Muscle of leg (tissue), 11 donors: ENCODE results near the gene LRFN4. TPM values are rescaled to one million over a fixed set of nuclear protein-coding genes. Genes with fewer than 3 reads are reported as not detected.

ENCODE experiments used
- DNase-seq: peaks from one replicate; pipeline ENCODE4 v3.0.0; 2013
- H3K27ac ChIP-seq: one replicate; pipeline ENCODE4 v1.5.1; 2013; ENCODE audit warnings: mild to moderate bottlenecking, low read length, control low read depth
- H3K27me3 ChIP-seq: one replicate; pipeline ENCODE4 v1.6.1; 2013; ENCODE audit warnings: low read length; ENCODE audit not compliant: control insufficient read depth, insufficient read depth
- H3K36me3 ChIP-seq: one replicate; pipeline ENCODE4 v1.6.1; 2013; ENCODE audit warnings: low read length; ENCODE audit not compliant: control insufficient read depth, insufficient read depth
- H3K4me1 ChIP-seq: one replicate; pipeline ENCODE4 v1.6.1; 2013; ENCODE audit warnings: low read length; ENCODE audit not compliant: control insufficient read depth, insufficient read depth
- H3K4me3 ChIP-seq: one replicate; pipeline ENCODE4 v1.5.1; 2013; ENCODE audit warnings: low read length, control low read depth
- H3K9me3 ChIP-seq: replicated peaks from 2 replicates; pipeline ENCODE4 v1.6.1; 2013; ENCODE audit warnings: low read depth, low read length; ENCODE audit not compliant: control insufficient read depth
- WGBS: methylation state at CpG from one replicate; pipeline ENCODE4 v1.1.5; 2013; ENCODE audit warnings: missing lambda C conversion rate; ENCODE audit not compliant: insufficient coverage; 5-methylcytosine and 5-hydroxymethylcytosine counted together
- polyA plus RNA-seq, 8 donors: library from polyadenylated mRNA; unstranded; fragments of 120-200 nt; gene quantifications; one replicate each; pipeline versions ENCODE4 v1.2.1 to v1.2.3, GENCODE V29; 2013; ENCODE audit warnings: inconsistent platforms in 1 of 8, low replicate concordance in 1 of 8; ENCODE audit not compliant: insufficient read length in 8 of 8, insufficient read depth in 1 of 8
- total RNA-seq: library from RNA; stranded (reverse); fragments of 120-200 nt; gene quantifications from one replicate; pipeline ENCODE4 v1.2.4, GENCODE V29; 2013

LRFN4 gene
- total and polyA plus RNA-seq, 9 donors = 24.0 to 35.7 (median 31.5) TPM

DNA sequence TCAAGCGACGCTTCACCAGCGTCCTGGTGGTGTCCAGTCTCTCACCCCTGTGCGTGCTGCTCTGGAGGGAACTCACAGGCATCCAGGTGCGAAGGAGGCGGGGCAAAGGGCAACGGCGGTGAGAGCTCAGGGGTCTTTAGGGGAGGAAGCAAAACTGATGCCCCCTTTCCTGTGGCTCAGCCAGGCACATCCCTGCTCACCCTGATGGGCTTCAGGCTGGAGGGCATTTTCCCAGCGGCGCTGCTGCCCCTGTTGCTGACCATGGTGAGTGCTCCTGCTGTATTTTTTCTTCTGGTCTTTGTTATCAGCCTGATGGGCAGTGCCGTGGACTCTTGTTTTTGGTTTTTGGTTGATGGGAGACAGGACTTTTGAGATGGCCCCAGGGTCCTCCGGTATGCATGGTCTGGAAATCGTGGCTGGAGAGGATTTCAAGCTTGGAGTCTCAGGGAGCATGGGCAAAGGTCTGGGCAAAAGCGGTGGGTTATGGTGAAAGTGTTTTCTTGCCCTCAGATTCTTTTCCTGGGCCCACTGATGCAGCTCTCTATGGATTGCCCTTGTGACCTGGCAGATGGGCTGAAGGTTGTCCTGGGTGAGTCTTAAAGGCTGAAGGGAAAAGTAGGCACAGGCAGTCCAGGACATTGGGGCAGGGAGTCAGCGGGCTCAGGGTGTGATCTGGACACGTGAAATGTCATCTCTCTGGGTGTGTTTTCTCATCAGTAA is 12.9 kb upstream of the LRFN4 start:
- WGBS = 14% methylated on average over 16 of the region's 16 CpGs
- no peak for DNase-seq
- H3K36me3 ChIP-seq = peaks cover 55% of the 10 kb centered on the region

DNA sequence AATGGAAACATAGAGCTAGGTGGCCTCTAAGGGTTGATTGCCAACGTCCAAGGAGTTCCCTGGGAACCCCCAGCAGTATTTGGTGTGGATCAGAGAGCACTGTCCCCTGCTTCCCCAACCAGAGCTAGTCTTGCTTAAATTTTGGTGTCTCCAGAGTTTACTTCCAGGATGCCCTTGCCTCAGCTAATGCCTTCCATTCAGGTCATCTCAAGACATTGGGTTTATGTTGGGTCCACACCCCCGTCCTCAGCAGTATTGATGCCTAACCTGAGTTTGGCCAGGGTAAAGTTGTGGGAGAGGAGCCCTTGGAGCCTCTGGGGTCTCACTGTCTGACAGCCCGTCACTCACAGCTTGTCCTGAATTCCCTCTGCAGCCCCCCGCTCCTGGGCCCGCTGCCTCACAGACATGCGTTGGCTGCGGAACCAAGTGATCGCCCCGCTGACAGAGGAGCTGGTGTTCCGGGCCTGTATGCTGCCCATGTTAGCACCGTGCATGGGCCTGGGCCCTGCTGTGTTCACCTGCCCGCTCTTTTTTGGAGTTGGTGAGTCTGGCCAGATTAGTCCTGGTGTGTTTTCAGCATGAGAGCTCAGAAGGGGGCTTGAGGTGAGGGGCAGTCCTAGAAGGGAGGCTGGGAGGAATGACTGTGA is 12.2 kb upstream of the LRFN4 start:
- H3K36me3 ChIP-seq = peaks cover 57% of the 10 kb centered on the region
- H3K9me3 ChIP-seq = no peaks in the 10 kb centered on the region
- H3K4me3 ChIP-seq = peak overlapping the region; percentile 93
- H3K27ac ChIP-seq = no peak overlapping the region
- DNase-seq = peak; percentile 7
- peaks cover 23% of the 10 kb centered on the region for H3K4me1 ChIP-seq
- H3K27me3 ChIP-seq = no peaks in the 10 kb centered on the region
- 87% methylated on average over 10 of the region's 12 CpGs for WGBS

More for the DNA sequence above, 12.9 kb upstream of the LRFN4 start:
- Histone ChIP-seq H3K4me3 (peak overlapping the region; percentile 93), H3K4me1 (peaks cover 23% of the 10 kb centered on the region), H3K9me3 (no peaks in the 10 kb centered on the region), H3K27ac (peak overlapping the region; percentile 86), H3K27me3 (no peaks in the 10 kb centered on the region)

DNA sequence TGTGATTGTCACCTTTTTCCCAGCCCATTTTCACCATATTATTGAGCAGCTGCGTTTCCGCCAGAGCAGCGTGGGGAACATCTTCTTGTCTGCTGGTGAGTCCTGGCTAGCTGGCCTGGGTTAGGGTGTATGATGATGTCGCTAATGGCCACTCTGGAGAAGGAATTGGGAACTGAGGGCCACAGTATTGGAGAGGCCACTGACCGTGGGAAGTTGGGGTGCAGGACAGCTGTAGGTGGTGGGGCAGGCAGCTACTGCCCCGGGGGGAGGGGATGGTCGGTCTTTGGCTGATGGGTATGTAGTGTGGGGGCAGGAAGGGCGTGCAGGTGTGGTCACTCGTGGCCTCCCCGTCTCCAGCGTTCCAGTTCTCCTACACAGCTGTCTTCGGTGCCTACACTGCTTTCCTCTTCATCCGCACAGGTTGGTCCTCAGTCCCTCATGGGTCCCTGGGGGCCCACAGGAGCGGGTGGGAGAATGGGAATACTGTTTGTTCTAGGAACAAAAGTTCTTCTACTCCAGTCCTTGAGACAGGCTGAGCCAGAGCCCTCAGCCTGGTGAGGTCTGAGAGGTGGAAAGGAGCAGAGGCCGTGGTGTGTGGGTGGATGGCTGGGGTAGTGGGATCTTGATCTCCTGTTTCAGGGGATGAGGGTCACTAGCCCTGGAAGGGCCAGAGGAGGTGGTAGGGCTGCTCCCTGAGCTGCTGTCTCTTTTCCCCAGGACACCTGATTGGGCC is 11.6 kb upstream of the LRFN4 start:
- Histone ChIP-seq H3K36me3 (peaks cover 56% of the 10 kb centered on the region), H3K27me3 (no peaks in the 10 kb centered on the region), H3K4me3 (no peak overlapping the region), H3K27ac (no peak overlapping the region), H3K9me3 (no peaks in the 10 kb centered on the region), H3K4me1 (peaks cover 23% of the 10 kb centered on the region)
- WGBS = 87% methylated on average over 5 of the region's 15 CpGs
- DNase-seq = peak; percentile 5

- H3K27ac ChIP-seq = no peak overlapping the region
- DNase-seq = peak; percentile 3
- WGBS = 80% methylated on average over 6 of the region's 9 CpGs
- H3K4me3 ChIP-seq = no peak overlapping the region
- peaks cover 23% of the 10 kb centered on the region for H3K4me1 ChIP-seq
- H3K9me3 ChIP-seq = no peaks in the 10 kb centered on the region
- H3K27me3 ChIP-seq = no peaks in the 10 kb centered on the region
- peaks cover 59% of the 10 kb centered on the region for H3K36me3 ChIP-seq
These were observed 11.0 kb upstream of the LRFN4 start for GRCh38 chr11:66845876-66846212.

GRCh38 chr11:66846671-66847091 is 10.2 kb upstream of the LRFN4 start:
- H3K4me3 ChIP-seq = no peak overlapping the region
- peak; percentile 1 for DNase-seq
- no peaks in the 10 kb centered on the region for H3K27me3 ChIP-seq
- no peak overlapping the region for H3K27ac ChIP-seq
- H3K36me3 ChIP-seq = peaks cover 55% of the 10 kb centered on the region
- peaks cover 23% of the 10 kb centered on the region for H3K4me1 ChIP-seq
- 88% methylated on average over 2 of the region's 4 CpGs for WGBS
- H3K9me3 ChIP-seq = no peaks in the 10 kb centered on the region

GRCh38 chr11:66847461-66848232 is 9.2 kb upstream of the LRFN4 start:
- H3K36me3 ChIP-seq = peaks cover 51% of the 10 kb centered on the region

GRCh38 chr11:66848671-66849500 is 8.0 kb upstream of the LRFN4 start:
- Histone ChIP-seq H3K27me3 (no peaks in the 10 kb centered on the region), H3K27ac (no peak overlapping the region), H3K9me3 (no peaks in the 10 kb centered on the region), H3K36me3 (peaks cover 51% of the 10 kb centered on the region), H3K4me3 (no peak overlapping the region), H3K4me1 (peaks cover 10% of the 10 kb centered on the region)
- 82% methylated on average over 28 of the region's 28 CpGs for WGBS
- DNase-seq = peak; percentile 3

More at GRCh38 chr11:66847461-66848232, 9.2 kb upstream of the LRFN4 start:
- peaks cover 14% of the 10 kb centered on the region for H3K4me1 ChIP-seq
- no peak overlapping the region for H3K27ac ChIP-seq
- H3K4me3 ChIP-seq = no peak overlapping the region
- H3K9me3 ChIP-seq = no peaks in the 10 kb centered on the region
- WGBS = 83% methylated on average over 9 of the region's 14 CpGs
- H3K27me3 ChIP-seq = no peaks in the 10 kb centered on the region
- no peak for DNase-seq

DNA sequence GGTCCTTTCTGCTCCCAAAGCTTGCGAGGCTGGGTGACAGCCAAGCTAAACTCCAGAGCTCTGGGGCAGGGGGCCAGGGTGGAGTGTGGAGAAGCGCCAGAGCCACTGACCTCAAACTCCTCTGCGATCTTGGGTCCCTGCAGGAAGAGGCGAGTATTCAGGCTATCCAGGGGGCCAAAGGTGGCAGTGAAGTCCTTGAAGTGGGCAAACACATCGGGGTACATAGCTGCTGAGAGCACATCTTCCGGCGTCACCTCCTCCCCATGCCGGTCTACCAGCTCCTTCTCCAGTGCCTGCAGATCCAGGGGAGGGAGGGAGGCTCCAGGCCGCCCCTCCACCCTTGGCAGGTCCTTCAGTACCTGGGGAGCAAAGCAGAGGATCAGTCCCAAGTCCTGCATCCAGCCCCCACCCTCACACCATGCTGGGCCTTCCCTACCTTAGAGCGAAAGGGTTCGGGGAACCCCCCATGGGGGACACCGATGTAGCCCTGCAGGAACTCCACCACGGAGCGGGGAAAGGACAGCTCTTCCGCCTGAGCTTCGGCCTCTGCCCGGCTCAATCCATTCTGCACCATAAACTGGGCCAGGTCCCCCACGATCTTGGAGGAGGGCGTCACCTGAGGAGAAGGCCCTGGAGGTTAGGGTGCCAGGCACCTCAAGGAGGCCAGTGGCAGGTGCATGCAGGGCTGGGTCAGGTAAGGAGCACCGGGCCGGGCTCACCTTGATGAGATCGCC is 7.2 kb upstream of the LRFN4 start:
- Histone ChIP-seq H3K27me3 (no peaks in the 10 kb centered on the region), H3K4me3 (no peak overlapping the region), H3K27ac (no peak overlapping the region), H3K36me3 (peaks cover 48% of the 10 kb centered on the region), H3K4me1 (peaks cover 2% of the 10 kb centered on the region), H3K9me3 (no peaks in the 10 kb centered on the region)
- 91% methylated on average over 21 of the region's 22 CpGs for WGBS
- DNase-seq = peak; percentile 4

- Histone ChIP-seq H3K4me1 (peaks cover 5% of the 10 kb centered on the region), H3K4me3 (no peak overlapping the region), H3K27me3 (no peaks in the 10 kb centered on the region), H3K9me3 (no peaks in the 10 kb centered on the region), H3K27ac (no peak overlapping the region), H3K36me3 (peaks cover 43% of the 10 kb centered on the region)
- DNase-seq = peak; percentile 1
- WGBS = 92% methylated on average over 9 of the region's 10 CpGs
These were observed 6.7 kb upstream of the LRFN4 start for GRCh38 chr11:66850235-66850587.
